Trophoblast cell (in vitro differentiated cells and primary cell): ENCODE data around the gene COA8.

Experiments used
- DNase-seq, 2 donors: peaks; one replicate each; pipeline ENCODE4 v3.0.0-alpha.2; 2016
- H2AFZ ChIP-seq: 2 replicates; pipeline ENCODE4 v1.6.1; 2013; ENCODE audit warnings: low read length, moderate library complexity, mild to moderate bottlenecking; ENCODE audit not compliant: insufficient read depth, poor library complexity
- H2AK5ac ChIP-seq: 2 replicates; pipeline ENCODE4 v1.6.1; 2013; ENCODE audit warnings: mild to moderate bottlenecking, low read length
- H2BK120ac ChIP-seq: 2 replicates; pipeline ENCODE4 v1.6.1; 2013; ENCODE audit warnings: low read length, mild to moderate bottlenecking, moderate library complexity; ENCODE audit not compliant: insufficient read depth, poor library complexity
- H2BK12ac ChIP-seq: 2 replicates; pipeline ENCODE4 v1.6.1; 2013; ENCODE audit warnings: mild to moderate bottlenecking, low read length, moderate library complexity
- H2BK5ac ChIP-seq: 2 replicates; pipeline ENCODE4 v1.6.1; 2013; ENCODE audit warnings: low read length, low read depth, moderate library complexity, mild to moderate bottlenecking; ENCODE audit not compliant: poor library complexity
- H3K14ac ChIP-seq: 2 replicates; pipeline ENCODE4 v1.6.1; 2013; ENCODE audit warnings: mild to moderate bottlenecking, low read length
- H3K18ac ChIP-seq: 2 replicates; pipeline ENCODE4 v1.6.1; 2013; ENCODE audit warnings: mild to moderate bottlenecking, low read length
- H3K23ac ChIP-seq: 2 replicates; pipeline ENCODE4 v1.6.1; 2013; ENCODE audit warnings: low read length
- H3K27ac ChIP-seq: 2 replicates; pipeline ENCODE4 v1.5.1; 2013; ENCODE audit warnings: low read depth, mild to moderate bottlenecking, inconsistent platforms, low read length, moderate library complexity
- H3K27me3 ChIP-seq: 2 replicates; pipeline ENCODE4 v1.6.1; 2013; ENCODE audit warnings: inconsistent platforms, mild to moderate bottlenecking, low read length, moderate library complexity; ENCODE audit not compliant: insufficient read depth
- H3K36me3 ChIP-seq, 2 experiments: 1 replicate in 1 of 2; 2 replicates in 1 of 2; pipeline ENCODE4 v1.6.1; 2013; ENCODE audit warnings: low read length in 2 of 2, mild to moderate bottlenecking in 2 of 2, moderate library complexity in 1 of 2; ENCODE audit not compliant: insufficient read depth in 2 of 2, control insufficient read depth in 1 of 2
- H3K4ac ChIP-seq: 2 replicates; pipeline ENCODE4 v1.6.1; 2013; ENCODE audit warnings: low read depth, mild to moderate bottlenecking, low read length, moderate library complexity
- H3K4me1 ChIP-seq, 2 experiments: 1 replicate in 1 of 2; 2 replicates in 1 of 2; pipeline ENCODE4 v1.6.1; 2013; ENCODE audit warnings: low read length in 2 of 2, mild to moderate bottlenecking in 2 of 2, moderate library complexity in 1 of 2; ENCODE audit not compliant: insufficient read depth in 2 of 2, control insufficient read depth in 1 of 2
- H3K4me2 ChIP-seq: 2 replicates; pipeline ENCODE4 v1.6.1; 2013; ENCODE audit warnings: inconsistent platforms, mild to moderate bottlenecking, low read length, moderate library complexity
- H3K4me3 ChIP-seq: 2 replicates; pipeline ENCODE4 v1.5.1; 2013; ENCODE audit warnings: mild to moderate bottlenecking, low read depth, low read length, inconsistent platforms
- H3K79me1 ChIP-seq: one replicate; pipeline ENCODE4 v1.6.1; 2013; ENCODE audit warnings: low read length
- H3K79me2 ChIP-seq: 2 replicates; pipeline ENCODE4 v1.6.1; 2013; ENCODE audit warnings: low read length, mild to moderate bottlenecking; ENCODE audit not compliant: control insufficient read depth, insufficient read depth, poor library complexity
- H3K9ac ChIP-seq: 2 replicates; pipeline ENCODE4 v1.6.1; 2013; ENCODE audit warnings: mild to moderate bottlenecking, low read length
- H3K9me3 ChIP-seq: 2 replicates; pipeline ENCODE4 v1.6.1; 2013; ENCODE audit warnings: low read depth, mild to moderate bottlenecking, control low read depth, inconsistent platforms, low read length; ENCODE audit not compliant: insufficient read depth
- H4K12ac ChIP-seq: 2 replicates; pipeline ENCODE4 v1.6.1; 2013; ENCODE audit warnings: low read depth, mild to moderate bottlenecking, low read length, moderate library complexity
- H4K8ac ChIP-seq: 2 replicates; pipeline ENCODE4 v1.6.1; 2013; ENCODE audit warnings: low read depth, mild to moderate bottlenecking, low read length, moderate library complexity
- H4K91ac ChIP-seq: one replicate; pipeline ENCODE4 v1.6.1; 2013; ENCODE audit warnings: low read depth, mild to moderate bottlenecking, low read length, moderate library complexity
- WGBS: extraction: QIAGEN DNeasy Blood & Tissue Kit; methylation state at CpG from one replicate; pipeline ENCODE4 v1.1.7; 2013; ENCODE audit warnings: missing lambda C conversion rate; ENCODE audit not compliant: insufficient read length, insufficient coverage; ENCODE audit errors: extremely low coverage; 5-methylcytosine and 5-hydroxymethylcytosine counted together

COA8 gene

GRCh38 chr14:103613517-103613916 is 50.8 kb downstream of the COA8 start:
- Histone ChIP-seq H2BK120ac (no peak overlapping the region), H3K4me1 (no peaks in the 10 kb centered on the region), H4K8ac (no peak overlapping the region), H3K79me1 (no peaks in the 10 kb centered on the region), H4K91ac (no peak overlapping the region), H3K36me3 (no peaks in the 10 kb centered on the region), H2BK12ac (no peak overlapping the region), H3K4me3 (no peak overlapping the region), H3K27ac (no peak overlapping the region), H3K27me3 (no peaks in the 10 kb centered on the region), H3K9ac (no peak overlapping the region), H3K4ac (no peak overlapping the region), H2AK5ac (no peak overlapping the region), H3K79me2 (no peaks in the 10 kb centered on the region), H3K9me3 (peaks cover 11% of the 10 kb centered on the region), H3K18ac (no peak overlapping the region), H3K23ac (no peak overlapping the region), H3K4me2 (no peak overlapping the region), H3K14ac (no peak overlapping the region), H2AFZ (no peak overlapping the region), H2BK5ac (no peak overlapping the region), H4K12ac (no peak overlapping the region)
- peak in 1 of 2 donors; percentile 47 for DNase-seq
- no CpG with 5 or more reads among the region's 4 CpGs for WGBS

- H3K4ac ChIP-seq, result no peak overlapping the region
- H3K79me2 ChIP-seq, result no peaks in the 10 kb centered on the region
- H2BK5ac ChIP-seq, result no peak overlapping the region
- H3K9me3 ChIP-seq, result peaks cover 4% of the 10 kb centered on the region
- no peak overlapping the region for H3K4me2 ChIP-seq
- H4K12ac ChIP-seq, result no peak overlapping the region
- no CpG with 5 or more reads among the region's 17 CpGs for WGBS
- no peak overlapping the region for H2BK120ac ChIP-seq
- no peak overlapping the region for H4K8ac ChIP-seq
- H3K23ac ChIP-seq, result no peak overlapping the region
- H3K18ac ChIP-seq, result no peak overlapping the region
- no peaks in the 10 kb centered on the region for H3K4me1 ChIP-seq
- no peak for DNase-seq
- H3K4me3 ChIP-seq, result no peak overlapping the region
- no peak overlapping the region for H2AFZ ChIP-seq
- H4K91ac ChIP-seq, result no peak overlapping the region
- H3K27ac ChIP-seq, result no peak overlapping the region
- H2AK5ac ChIP-seq, result no peak overlapping the region
- H3K14ac ChIP-seq, result no peak overlapping the region
- H3K27me3 ChIP-seq, result no peaks in the 10 kb centered on the region
- H3K79me1 ChIP-seq, result no peaks in the 10 kb centered on the region
- no peaks in the 10 kb centered on the region for H3K36me3 ChIP-seq
- H2BK12ac ChIP-seq, result no peak overlapping the region
- H3K9ac ChIP-seq, result no peak overlapping the region
These were observed 54.0 kb downstream of the COA8 start for GRCh38 chr14:103616635-103617300.

- H4K91ac ChIP-seq, result no peak overlapping the region
- H3K9ac ChIP-seq, result no peak overlapping the region
- H3K27ac ChIP-seq, result no peak overlapping the region
- no CpG with 5 or more reads among the region's 5 CpGs for WGBS
- H3K27me3 ChIP-seq, result no peaks in the 10 kb centered on the region
- no peak overlapping the region for H3K23ac ChIP-seq
- peak; percentile 19 to 46 for DNase-seq
- no peak overlapping the region for H3K4ac ChIP-seq
- no peak overlapping the region for H4K8ac ChIP-seq
- H2BK120ac ChIP-seq, result no peak overlapping the region
- no peak overlapping the region for H3K18ac ChIP-seq
- H3K4me3 ChIP-seq, result no peak overlapping the region
- no peaks in the 10 kb centered on the region for H3K4me1 ChIP-seq
- no peak overlapping the region for H3K14ac ChIP-seq
- no peak overlapping the region for H3K4me2 ChIP-seq
- no peak overlapping the region for H2AK5ac ChIP-seq
- no peaks in the 10 kb centered on the region for H3K79me2 ChIP-seq
- H2AFZ ChIP-seq, result no peak overlapping the region
- peaks cover 2% of the 10 kb centered on the region for H3K9me3 ChIP-seq
- H4K12ac ChIP-seq, result no peak overlapping the region
- H3K79me1 ChIP-seq, result peaks cover 1% of the 10 kb centered on the region
- no peak overlapping the region for H2BK12ac ChIP-seq
- no peaks in the 10 kb centered on the region for H3K36me3 ChIP-seq
- H2BK5ac ChIP-seq, result no peak overlapping the region
These were observed 56.3 kb downstream of the COA8 start for GRCh38 chr14:103619057-103619456.

- Histone ChIP-seq H2BK120ac (no peak overlapping the region), H3K27me3 (no peaks in the 10 kb centered on the region), H4K91ac (no peak overlapping the region), H3K14ac (no peak overlapping the region), H2AK5ac (no peak overlapping the region), H3K4me3 (no peak overlapping the region), H3K9me3 (peaks cover 2% of the 10 kb centered on the region), H2BK5ac (no peak overlapping the region), H3K36me3 (no peaks in the 10 kb centered on the region), H2AFZ (no peak overlapping the region), H2BK12ac (no peak overlapping the region), H3K23ac (no peak overlapping the region), H4K12ac (no peak overlapping the region), H3K4me1 (peaks cover 0 to 4% of the 10 kb centered on the region in 2 experiments), H3K9ac (no peak overlapping the region), H3K27ac (no peak overlapping the region), H3K18ac (no peak overlapping the region), H3K4me2 (no peak overlapping the region), H4K8ac (no peak overlapping the region), H3K4ac (no peak overlapping the region), H3K79me2 (no peaks in the 10 kb centered on the region), H3K79me1 (peaks cover 3% of the 10 kb centered on the region)
- whole genome bisulfite sequencing, result no CpG with 5 or more reads among the region's 5 CpGs
- DNase-seq, result no peak
These were observed 59.1 kb downstream of the COA8 start for GRCh38 chr14:103621860-103622259.
